Measurements from ENCODE around the gene ERCC6.

The ERCC6 gene

DNA sequence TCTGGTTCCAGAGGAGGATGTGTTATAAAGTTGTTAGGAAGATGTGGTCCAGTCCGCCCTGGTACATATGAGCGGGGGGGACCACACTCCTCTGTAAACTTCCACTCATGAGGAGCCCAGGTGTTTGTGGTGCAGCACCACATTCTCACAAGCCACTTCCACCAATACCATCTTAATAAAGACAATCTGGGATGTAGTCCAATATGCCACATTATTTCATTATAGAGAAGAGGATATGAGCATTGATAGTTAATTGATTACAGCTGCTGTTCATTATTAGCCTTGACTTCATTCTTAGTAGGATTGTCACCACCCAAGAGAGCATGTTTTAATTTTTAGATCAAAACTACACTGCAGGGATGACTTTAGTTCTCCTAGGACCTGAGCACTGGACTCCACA is 40.5 kb downstream of the ERCC6 start:
- no peak overlapping the region for H3K9ac ChIP-seq (ENCODE audit: low read length)
- no peak overlapping the region for H3K27ac ChIP-seq (ENCODE audit: low read depth, low read length)
- H2AFZ ChIP-seq (ENCODE audit: low read depth, low read length, severe bottlenecking) = no peak overlapping the region
- H4K20me1 ChIP-seq (ENCODE audit: low read depth, low read length) = no peaks in the 10 kb centered on the region
- no peaks in the 10 kb centered on the region for H3K9me3 ChIP-seq (ENCODE audit: insufficient read depth, low read length)
- no peaks in the 10 kb centered on the region for H3K27me3 ChIP-seq (ENCODE audit: low read length)
- H3K4me2 ChIP-seq (ENCODE audit: low read depth, low read length, poor library complexity, severe bottlenecking) = no peak overlapping the region
- no peak overlapping the region for H3K4me3 ChIP-seq (ENCODE audit: insufficient read depth, low read length, poor library complexity, severe bottlenecking)
- TF ChIP-seq, protein P1, sequence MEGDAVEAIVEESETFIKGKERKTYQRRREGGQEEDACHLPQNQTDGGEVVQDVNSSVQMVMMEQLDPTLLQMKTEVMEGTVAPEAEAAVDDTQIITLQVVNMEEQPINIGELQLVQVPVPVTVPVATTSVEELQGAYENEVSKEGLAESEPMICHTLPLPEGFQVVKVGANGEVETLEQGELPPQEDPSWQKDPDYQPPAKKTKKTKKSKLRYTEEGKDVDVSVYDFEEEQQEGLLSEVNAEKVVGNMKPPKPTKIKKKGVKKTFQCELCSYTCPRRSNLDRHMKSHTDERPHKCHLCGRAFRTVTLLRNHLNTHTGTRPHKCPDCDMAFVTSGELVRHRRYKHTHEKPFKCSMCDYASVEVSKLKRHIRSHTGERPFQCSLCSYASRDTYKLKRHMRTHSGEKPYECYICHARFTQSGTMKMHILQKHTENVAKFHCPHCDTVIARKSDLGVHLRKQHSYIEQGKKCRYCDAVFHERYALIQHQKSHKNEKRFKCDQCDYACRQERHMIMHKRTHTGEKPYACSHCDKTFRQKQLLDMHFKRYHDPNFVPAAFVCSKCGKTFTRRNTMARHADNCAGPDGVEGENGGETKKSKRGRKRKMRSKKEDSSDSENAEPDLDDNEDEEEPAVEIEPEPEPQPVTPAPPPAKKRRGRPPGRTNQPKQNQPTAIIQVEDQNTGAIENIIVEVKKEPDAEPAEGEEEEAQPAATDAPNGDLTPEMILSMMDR (IDR thresholded peaks at IDR 0.05; ENCODE audit: insufficient read depth, low read length, poor library complexity, severe bottlenecking) = no peak
- no peak for TF ChIP-seq EZH2phosphoT487 (conservative IDR thresholded peaks at IDR 0.05; ENCODE audit: low read length)
- no peaks in the 10 kb centered on the region for H3K9me2 ChIP-seq (replicated peaks; ENCODE audit: insufficient read depth, low read length)
- H3K79me2 ChIP-seq (ENCODE audit: insufficient read depth, low read length) = no peaks in the 10 kb centered on the region
- H3F3A ChIP-seq (ENCODE audit: insufficient read depth) = no peaks in the 10 kb centered on the region
- peaks cover 4% of the 10 kb centered on the region; the same call in 1 of the 2 replicates for H3K36me3 ChIP-seq (ENCODE audit: low read length)

DNA sequence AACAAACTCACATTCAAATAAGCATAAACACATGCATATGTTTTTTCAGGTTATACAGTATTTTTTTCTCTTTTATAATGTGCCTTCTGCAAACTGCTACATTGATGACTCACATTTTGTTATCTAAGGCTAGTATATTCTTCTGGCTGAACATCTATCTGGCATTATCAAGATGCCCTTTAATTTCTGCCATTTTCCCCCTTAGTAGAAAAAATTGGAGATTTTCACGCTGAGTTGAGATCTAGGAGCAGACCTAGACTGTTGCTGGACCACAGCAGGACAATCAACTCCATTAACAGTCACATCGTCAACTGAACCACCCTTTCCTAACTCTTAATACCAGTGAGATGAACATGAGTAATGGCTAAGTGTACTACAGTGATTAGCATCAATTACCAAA is 41.6 kb downstream of the ERCC6 start:
- H3K4me2 ChIP-seq (ENCODE audit: low read depth, low read length, poor library complexity, severe bottlenecking) = no peak overlapping the region
- H3K27me3 ChIP-seq (ENCODE audit: low read length) = no peaks in the 10 kb centered on the region
- H3K9ac ChIP-seq (ENCODE audit: low read length) = no peak overlapping the region
- H3K36me3 ChIP-seq (ENCODE audit: low read length) = peaks cover 4% of the 10 kb centered on the region; the same call in 1 of the 2 replicates
- TF ChIP-seq, protein P1 (IDR thresholded peaks at IDR 0.05; ENCODE audit: insufficient read depth, low read length, poor library complexity, severe bottlenecking) = no peak
- TF ChIP-seq EZH2phosphoT487 (conservative IDR thresholded peaks at IDR 0.05; ENCODE audit: low read length) = no peak
- no peak overlapping the region for H2AFZ ChIP-seq (ENCODE audit: low read depth, low read length, severe bottlenecking)
- no peaks in the 10 kb centered on the region for H3K9me2 ChIP-seq (replicated peaks; ENCODE audit: insufficient read depth, low read length)
- H4K20me1 ChIP-seq (ENCODE audit: low read depth, low read length) = no peaks in the 10 kb centered on the region
- H3F3A ChIP-seq (ENCODE audit: insufficient read depth) = no peaks in the 10 kb centered on the region
- no peak overlapping the region for H3K27ac ChIP-seq (ENCODE audit: low read depth, low read length)
- no peak overlapping the region for H3K4me3 ChIP-seq (ENCODE audit: insufficient read depth, low read length, poor library complexity, severe bottlenecking)
- no peaks in the 10 kb centered on the region for H3K79me2 ChIP-seq (ENCODE audit: insufficient read depth, low read length)
- H3K9me3 ChIP-seq (ENCODE audit: insufficient read depth, low read length) = no peaks in the 10 kb centered on the region

DNA sequence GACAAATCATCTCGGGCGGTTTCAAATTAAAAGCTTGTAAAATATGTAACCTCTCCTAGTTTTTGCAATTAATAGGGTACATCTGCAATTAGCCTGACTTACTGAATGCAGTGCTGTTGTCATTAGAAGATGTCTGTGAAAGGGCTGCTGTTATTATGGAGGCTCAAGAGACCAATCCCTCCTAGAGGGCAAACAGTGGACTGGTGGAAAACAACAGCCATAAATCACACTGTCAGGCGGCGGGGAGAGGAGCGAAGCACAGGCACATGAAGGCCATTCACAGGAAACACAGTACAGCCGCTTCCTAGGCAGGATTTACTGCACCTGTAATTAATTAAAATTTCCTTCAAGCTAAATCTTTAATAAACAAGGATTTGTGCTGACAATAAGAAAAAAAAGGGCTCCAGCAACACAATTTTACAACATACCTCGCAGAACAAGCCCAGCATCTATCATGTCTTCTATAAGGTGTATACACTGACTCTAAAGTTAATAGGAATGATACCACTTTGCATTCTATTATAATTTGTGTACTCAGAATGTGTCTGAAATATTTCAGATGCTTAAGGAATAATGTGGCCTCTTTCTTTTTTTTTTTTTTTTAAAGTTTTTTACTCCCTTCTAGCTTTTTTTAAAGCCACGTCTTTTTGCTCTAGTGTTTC is 50.7 kb downstream of the ERCC6 start:
- Histone ChIP-seq H3K9ac (ENCODE audit: low read length) (no peak overlapping the region), H3K79me2 (ENCODE audit: insufficient read depth, low read length) (no peaks in the 10 kb centered on the region), H3F3A (ENCODE audit: insufficient read depth) (no peaks in the 10 kb centered on the region), H2AFZ (ENCODE audit: low read depth, low read length, severe bottlenecking) (no peak overlapping the region), H3K9me2 (replicated peaks; ENCODE audit: insufficient read depth, low read length) (no peaks in the 10 kb centered on the region), H3K4me2 (ENCODE audit: low read depth, low read length, poor library complexity, severe bottlenecking) (no peak overlapping the region), H4K20me1 (ENCODE audit: low read depth, low read length) (no peaks in the 10 kb centered on the region), H3K4me3 (ENCODE audit: insufficient read depth, low read length, poor library complexity, severe bottlenecking) (no peak overlapping the region), H3K27me3 (ENCODE audit: low read length) (no peaks in the 10 kb centered on the region), H3K9me3 (ENCODE audit: insufficient read depth, low read length) (no peaks in the 10 kb centered on the region), H3K36me3 (ENCODE audit: low read length) (no peaks in the 10 kb centered on the region), H3K27ac (ENCODE audit: low read depth, low read length) (no peak overlapping the region)
- no peak for TF ChIP-seq EZH2phosphoT487 (conservative IDR thresholded peaks at IDR 0.05; ENCODE audit: low read length)
- TF ChIP-seq, protein P1 (IDR thresholded peaks at IDR 0.05; ENCODE audit: insufficient read depth, low read length, poor library complexity, severe bottlenecking) = no peak
